Cerebellar nuclear complex (tissue), 1 donor: ENCODE measurements around the gene MAPK8IP2.
"Not testable (repeated sequence)": the region's sequence is repeated elsewhere in the genome, so short reads cannot be mapped to it uniquely, and the experiment has no call there.

Source experiments
- DNase-seq, 2 experiments: peaks; one replicate each; lab custom pipeline; 2025; lab: John Stamatoyannopoulos, UW

The MAPK8IP2 gene

DNA sequence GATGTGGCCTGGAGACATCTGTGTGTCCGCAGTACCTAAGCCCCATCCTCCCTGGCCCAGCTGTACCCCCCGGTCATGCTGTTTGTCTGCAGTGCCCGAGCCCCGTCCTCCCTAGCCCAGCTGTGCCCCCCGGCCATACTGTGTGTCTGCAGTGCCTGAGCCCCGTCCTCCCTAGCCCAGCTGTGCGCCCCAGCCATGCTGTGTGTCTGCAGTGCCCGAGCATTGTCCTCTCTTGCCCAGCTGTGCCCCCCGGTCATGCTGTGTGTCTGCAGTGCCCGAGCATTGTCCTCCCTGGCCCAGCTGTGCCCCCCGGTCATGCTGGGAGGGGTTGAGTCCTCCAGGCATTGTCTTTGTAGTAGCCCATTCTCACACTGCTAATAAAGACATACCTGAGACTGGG, 35.0 kb downstream of the MAPK8IP2 start:
- no peak for DNase-seq

DNA sequence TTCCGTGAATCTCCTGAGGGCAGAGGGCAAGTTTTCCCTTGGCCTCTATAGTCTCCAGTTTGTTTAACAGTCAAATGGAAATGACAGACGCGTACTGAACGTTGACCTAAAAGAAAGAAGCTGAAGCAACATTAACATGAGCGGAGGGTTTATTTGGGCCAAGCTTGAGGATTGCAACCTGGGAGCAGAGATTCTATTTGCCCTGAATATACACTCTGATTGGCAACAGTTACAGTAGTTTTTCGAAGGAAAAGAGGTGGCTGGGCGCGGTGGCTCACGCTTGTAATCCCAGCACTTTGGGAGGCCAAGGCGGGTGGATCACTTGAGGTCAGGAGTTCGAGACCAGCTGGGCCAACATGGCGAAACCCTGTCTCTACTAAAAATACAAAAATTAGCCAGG, 39.7 kb downstream of the MAPK8IP2 start:
- DNase-seq, result not testable (repeated sequence)

DNA sequence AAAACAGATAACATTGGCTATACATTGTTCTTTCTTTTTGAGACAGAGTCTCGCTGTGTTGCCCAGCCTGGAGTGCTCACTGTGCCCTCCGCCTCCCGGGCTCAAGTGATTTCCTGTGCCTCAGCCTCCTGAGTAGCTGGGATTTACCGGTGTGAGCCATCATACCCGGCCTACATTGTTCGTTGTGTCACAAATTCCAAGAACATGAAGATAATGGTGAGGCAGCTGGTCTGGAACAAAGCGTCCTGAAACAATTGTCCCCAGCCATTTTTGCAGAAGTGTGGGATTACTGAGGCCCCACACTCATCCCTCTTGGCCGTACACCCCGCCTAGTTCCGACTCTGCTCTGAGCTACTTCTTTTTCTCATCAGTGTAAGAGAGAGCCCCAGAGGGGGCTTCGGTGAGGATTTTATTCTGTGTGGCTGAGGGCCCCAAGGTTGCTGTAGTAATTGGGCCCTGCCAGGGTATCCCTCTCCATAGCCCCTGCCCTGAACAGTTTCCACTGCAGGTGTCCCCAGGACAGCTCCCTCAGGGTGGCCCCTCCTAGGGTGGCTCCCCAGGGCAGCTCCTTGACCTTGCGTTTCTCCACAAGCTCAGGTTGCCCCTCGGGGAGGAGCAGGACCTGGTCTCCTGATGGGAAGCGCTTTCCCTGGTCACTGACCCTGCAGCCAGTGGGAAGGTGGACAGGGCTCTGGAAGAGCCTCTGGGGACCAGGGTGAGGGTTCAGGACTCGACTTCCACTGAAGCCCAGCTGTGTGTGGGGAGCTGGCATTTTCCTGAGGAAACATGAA, 40.5 kb downstream of the MAPK8IP2 start:
- no peak for DNase-seq

GRCh38 chr22:50641696-50642607, 41.4 kb downstream of the MAPK8IP2 start:
- no peak for DNase-seq

- DNase-seq, result not testable (repeated sequence)
Observed at GRCh38 chr22:50643021-50643820, 42.6 kb downstream of the MAPK8IP2 start.

- DNase-seq, result not testable (repeated sequence)
Observed at GRCh38 chr22:50643821-50644101, 43.2 kb downstream of the MAPK8IP2 start.

DNA sequence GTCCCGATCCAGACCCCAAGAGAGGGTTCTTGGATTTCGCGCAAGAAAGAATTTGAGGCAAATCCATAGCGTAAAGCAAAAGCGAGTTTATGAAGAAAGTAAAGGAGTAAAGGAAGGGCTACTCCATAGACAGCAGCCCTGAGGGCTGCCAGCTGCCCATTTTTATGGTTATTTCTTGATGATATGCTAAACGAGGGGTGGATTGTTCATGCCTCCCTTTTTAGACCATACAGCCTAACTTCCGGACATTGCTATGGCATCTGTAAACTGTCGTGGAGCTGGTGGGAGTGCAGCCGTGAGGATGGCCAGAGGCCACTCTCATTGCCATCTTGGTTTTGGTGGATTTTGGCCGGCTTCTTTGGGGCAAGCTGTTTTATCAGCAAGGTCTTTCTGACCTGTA, 52.7 kb downstream of the MAPK8IP2 start:
- no peak for DNase-seq

DNA sequence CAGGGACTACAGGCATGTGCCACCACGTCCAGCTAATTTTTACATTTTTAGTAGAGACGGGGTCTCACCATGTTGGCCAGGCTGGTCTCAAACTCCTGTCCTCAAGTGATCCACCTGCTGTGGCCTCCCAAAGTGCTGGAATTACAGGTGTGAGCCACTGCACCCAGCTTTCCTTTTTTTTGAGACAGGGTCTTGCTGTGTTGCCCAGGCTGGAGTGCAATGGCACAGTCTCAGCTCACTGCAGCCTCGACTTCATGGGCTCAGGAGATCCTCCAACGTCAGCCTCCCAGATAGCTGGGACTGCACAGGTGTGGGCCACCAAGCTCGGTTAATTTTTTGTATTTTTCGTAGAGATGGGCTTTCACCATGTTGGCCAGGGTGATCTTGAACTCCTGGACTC, 54.1 kb downstream of the MAPK8IP2 start:
- DNase-seq, result not testable (repeated sequence)

DNA sequence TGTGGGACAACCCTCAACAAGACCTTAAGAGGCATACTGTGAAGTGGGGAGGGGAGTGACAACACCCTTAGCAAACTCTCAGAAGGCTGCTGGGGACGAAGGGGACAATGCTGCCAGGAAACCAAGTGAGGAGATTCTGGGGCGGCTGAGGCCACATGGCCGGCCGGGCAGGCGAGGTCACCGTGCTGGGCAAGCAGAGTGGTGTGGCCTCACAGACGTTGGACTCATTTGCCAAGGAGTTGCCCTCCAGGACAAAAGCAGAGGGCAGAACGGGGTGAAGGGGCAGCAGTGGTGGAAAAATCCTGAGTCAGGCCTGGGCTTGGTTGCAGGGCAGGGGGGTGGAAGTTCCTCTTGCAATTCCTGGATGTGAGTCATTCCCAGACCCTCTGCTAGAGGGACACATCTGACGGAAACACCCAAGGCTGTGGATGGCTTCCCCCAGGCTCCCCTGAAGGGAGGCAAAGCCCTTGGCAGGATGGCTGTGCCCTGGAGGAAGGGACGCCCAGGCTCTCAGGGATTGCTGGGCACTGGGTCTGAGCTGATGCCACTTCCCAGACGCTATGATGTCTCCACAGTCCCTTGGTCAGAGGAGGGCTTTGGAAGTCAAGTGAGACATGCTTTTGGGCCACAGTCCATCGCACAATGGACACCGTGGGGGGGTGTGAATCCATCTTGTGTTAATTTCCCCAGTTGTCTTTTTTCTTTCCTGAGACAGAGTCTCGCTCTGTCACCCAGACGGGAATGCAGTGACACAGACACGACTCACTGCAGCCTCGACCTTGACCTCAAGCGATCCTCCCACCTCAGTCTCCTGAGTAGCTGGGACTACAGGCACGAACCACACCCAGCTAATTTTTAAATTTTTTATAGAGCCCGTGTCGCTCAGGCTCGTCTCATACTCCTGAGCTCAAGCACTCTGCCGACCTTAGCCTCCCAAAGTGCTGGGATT, 55.8 kb downstream of the MAPK8IP2 start:
- DNase-seq, result no peak

- no peak for DNase-seq
Observed at GRCh38 chr22:50657925-50658324, 57.3 kb downstream of the MAPK8IP2 start.

DNA sequence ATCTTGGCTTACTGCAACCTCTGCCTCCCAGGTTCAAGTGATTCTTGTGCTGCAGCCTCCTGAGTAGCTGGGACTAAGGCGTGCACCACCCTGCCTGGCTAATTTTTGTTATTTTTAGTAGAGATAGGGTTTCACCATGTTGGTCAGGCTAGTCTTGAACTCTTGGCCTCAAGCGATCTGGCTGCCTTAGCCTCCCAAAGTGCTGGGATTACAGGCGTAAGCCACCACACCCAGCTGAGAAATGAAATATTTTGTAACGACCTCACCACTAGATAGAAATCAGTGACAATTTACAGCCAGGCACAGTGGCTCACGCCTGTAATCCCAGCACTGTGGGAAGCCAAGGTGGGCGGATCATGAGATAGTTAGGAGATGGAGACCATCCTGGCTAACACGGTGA, 59.1 kb downstream of the MAPK8IP2 start:
- DNase-seq, result not testable (repeated sequence)

GRCh38 chr22:50660306-50660705, 59.7 kb downstream of the MAPK8IP2 start:
- no peak for DNase-seq
